Right lobe of liver (tissue), 4 donors: ENCODE measurements around the gene PLCB4.

ENCODE experiments used
- POLR2A ChIP-seq: fragments of 450-650 bp; IDR thresholded peaks from one replicate; pipeline ENCODE4 v1.6.1; 2017; ENCODE audit warnings: antibody characterized with exemption, mild to moderate bottlenecking
- TF ChIP-seq, protein P1 (sequence below), 4 donors: fragments of 200-600 bp in 3 of 4; fragments of 450-650 bp in 1 of 4; IDR thresholded peaks; one replicate each; pipeline versions ENCODE4 v1.5.1 to v1.8.0; 2016 to 2022; ENCODE audit warnings: antibody characterized with exemption in 4 of 4, mild to moderate bottlenecking in 2 of 4
- donor health status: DM: no; HTN: no; CAD: no.
- donor health status: DM: no; HTN: no; CAD: no.
- donor health status: DM: no; HTN: yes; CAD: no.

DNA sequence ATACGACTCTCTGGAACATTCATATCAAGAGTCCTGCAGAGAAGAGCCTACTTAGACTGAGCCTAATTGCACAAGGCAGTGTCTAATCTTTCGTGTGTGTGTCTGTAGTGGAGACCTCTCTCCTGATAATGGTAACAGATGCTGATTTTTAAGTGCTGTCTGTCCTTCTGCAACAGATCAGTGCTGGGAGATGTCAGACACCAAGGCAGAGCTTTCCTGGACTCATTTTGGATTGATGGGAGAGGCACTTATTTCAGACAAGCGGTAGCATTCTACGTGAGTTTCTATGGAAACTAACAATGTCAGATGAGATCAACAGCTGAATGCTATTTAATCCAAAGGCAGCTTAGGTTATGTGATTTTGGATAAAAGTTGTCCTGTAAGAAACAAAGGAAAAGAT lies 167.6 kb downstream of the PLCB4 start:
- TF ChIP-seq, protein P1, sequence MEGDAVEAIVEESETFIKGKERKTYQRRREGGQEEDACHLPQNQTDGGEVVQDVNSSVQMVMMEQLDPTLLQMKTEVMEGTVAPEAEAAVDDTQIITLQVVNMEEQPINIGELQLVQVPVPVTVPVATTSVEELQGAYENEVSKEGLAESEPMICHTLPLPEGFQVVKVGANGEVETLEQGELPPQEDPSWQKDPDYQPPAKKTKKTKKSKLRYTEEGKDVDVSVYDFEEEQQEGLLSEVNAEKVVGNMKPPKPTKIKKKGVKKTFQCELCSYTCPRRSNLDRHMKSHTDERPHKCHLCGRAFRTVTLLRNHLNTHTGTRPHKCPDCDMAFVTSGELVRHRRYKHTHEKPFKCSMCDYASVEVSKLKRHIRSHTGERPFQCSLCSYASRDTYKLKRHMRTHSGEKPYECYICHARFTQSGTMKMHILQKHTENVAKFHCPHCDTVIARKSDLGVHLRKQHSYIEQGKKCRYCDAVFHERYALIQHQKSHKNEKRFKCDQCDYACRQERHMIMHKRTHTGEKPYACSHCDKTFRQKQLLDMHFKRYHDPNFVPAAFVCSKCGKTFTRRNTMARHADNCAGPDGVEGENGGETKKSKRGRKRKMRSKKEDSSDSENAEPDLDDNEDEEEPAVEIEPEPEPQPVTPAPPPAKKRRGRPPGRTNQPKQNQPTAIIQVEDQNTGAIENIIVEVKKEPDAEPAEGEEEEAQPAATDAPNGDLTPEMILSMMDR (IDR thresholded peaks at IDR 0.05) = no peak
- TF ChIP-seq POLR2A = no peak
